GM12892 (cell line): ENCODE results near the gene FAM120AOS.

ENCODE experiments used
- DNase-seq: peaks from one replicate; pipeline ENCODE4 v3.0.0; 2011; ENCODE audit not compliant: insufficient read length
- FAIRE-seq: peaks from 2 replicates; lab custom pipeline; 2011; peaks lifted over from hg19 to GRCh38; lab: Jason Lieb, UNC
- POLR2A ChIP-seq: IDR thresholded peaks from 2 replicates; pipeline ENCODE4 v1.6.1; 2011; ENCODE audit warnings: low read depth, low read length, control low read depth
- POLR2AphosphoS5 ChIP-seq: IDR thresholded peaks from 2 replicates; pipeline ENCODE4 v1.6.1; 2011; ENCODE audit warnings: low read depth, low read length, control low read depth
- TAF1 ChIP-seq: IDR thresholded peaks from 2 replicates; pipeline ENCODE4 v1.6.1; 2011; ENCODE audit warnings: low read depth, mild to moderate bottlenecking, control low read depth, low read length, borderline replicate concordance

FAM120AOS gene

DNA sequence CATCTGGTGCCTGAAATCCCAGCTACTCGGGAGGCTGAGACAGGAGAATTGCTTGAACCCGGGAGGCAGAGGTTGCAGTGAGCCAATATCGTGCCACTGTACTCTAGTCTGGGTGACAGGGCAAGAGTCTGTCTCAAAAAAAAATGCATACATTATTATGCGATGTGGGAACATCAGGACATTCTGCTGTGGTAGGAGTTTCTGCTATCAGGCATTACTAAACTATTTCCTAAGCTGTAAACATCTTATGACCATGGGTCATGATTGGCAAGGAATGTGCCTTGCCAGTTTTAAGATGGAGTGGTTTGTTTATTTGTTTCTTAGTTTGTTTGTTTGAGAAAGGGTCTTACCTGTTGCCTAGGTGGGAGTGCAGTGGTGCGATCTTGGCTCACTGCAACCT, 47.0 kb downstream of the FAM120AOS start:
- TF ChIP-seq TAF1 (no peak), POLR2A (no peak), POLR2AphosphoS5 (no peak)
- DNase-seq (no peak), FAIRE-seq (no peak)

DNA sequence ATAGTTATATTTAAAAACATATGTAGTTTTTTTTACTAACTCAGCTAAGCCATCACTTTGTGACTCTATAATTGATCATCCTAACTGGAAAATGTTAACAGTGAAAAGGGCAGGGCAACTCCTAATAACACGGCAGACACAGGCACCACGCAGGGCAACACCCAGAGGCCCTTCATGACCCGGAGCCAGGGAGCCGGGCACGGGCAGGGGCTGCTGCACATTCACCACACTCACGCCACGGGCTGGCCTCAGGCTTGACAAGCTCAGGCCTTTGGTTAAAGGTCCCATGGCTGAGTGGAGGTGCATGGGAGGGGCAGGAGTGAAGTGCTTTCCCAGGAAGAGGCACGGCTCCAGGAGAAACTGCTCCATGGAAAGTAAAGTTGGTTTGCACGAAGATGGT, 54.9 kb downstream of the FAM120AOS start:
- TF ChIP-seq TAF1 (no peak), POLR2A (no peak), POLR2AphosphoS5 (no peak)
- no peak for FAIRE-seq
- DNase-seq = no peak

DNA sequence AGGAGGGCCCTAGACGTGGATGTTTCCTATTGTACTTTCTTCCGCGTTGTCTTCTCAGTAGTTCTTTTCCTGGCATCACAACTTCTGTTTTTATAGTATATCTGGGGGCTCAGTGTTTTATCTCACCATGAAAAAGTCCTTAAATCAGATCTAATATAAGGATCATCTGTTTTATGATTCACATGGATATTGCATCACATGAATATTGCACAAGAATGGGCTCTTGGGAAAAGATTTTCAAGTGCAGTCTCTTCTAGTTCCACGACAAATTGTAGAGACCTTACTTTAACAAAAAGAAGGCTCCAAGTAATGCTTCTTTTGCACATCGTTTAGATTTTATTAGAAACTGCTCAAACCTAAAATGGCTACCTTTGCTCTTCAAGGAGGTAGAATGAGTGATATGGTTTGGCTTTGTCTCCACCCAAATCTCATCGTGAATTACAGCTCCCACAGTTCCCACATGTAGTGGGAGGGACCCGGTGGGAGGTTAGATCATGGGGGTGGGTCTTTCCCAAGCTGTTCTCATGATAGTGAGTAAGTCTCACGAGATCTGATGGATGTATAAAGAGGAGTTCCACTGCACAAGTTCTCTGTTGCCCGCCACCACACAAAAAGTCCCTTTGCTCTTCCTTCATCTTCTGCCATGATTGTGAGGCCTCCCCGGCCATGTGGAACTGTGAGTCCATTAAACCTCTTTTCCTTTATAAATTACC, 55.6 kb downstream of the FAM120AOS start:
- FAIRE-seq = no peak
- DNase-seq = no peak
- TF ChIP-seq POLR2AphosphoS5 (no peak), TAF1 (no peak), POLR2A (no peak)
